HL-60/S4 treated with phorbol 12-myristate 13-acetate at 8.2 ng/mL for 4 days and 3 days (cell line): Measurements from ENCODE around the gene CEP350.

Experiments used
- in situ Hi-C: fragments of 300-500 bp; cut with MboI; formaldehyde crosslinking; loops from 2 replicates; pipeline ENCODE4 v1.15.0; 2022; ENCODE audit warnings: low sequenced_read_pairs

The CEP350 gene

GRCh38 chr1:179954493-179955286, at the start of gene CEP350:
Gene CEP350, plus strand, starts transcription at chr1:179954810. Its CDS starts 31,372 bp downstream, at chr1:179986182.
- in situ Hi-C loops = no loop called here

GRCh38 chr1:179910934-179911333, 43.7 kb upstream of the CEP350 start:
- in situ Hi-C loops = no loop called here

- in situ Hi-C loops = no loop called here
Measured at GRCh38 chr1:179911812-179912211, 42.8 kb upstream of the CEP350 start.

GRCh38 chr1:179917601-179918429, 36.8 kb upstream of the CEP350 start:
- in situ Hi-C loops = no loop called here

GRCh38 chr1:179921472-179921871, 33.1 kb upstream of the CEP350 start:
- in situ Hi-C loops = no loop called here

GRCh38 chr1:179921981-179922872, 32.4 kb upstream of the CEP350 start:
- in situ Hi-C loops = no loop called here

GRCh38 chr1:179923029-179923428, 31.6 kb upstream of the CEP350 start:
- in situ Hi-C loops = no loop called here

- in situ Hi-C loops = no loop called here
Measured at GRCh38 chr1:179924268-179924667, 30.3 kb upstream of the CEP350 start.

GRCh38 chr1:179925302-179925701, 29.3 kb upstream of the CEP350 start:
- in situ Hi-C loops = no loop called here

GRCh38 chr1:179925922-179926849, 28.4 kb upstream of the CEP350 start:
- in situ Hi-C loops = no loop called here

GRCh38 chr1:179926850-179927205, 27.8 kb upstream of the CEP350 start:
- in situ Hi-C loops = no loop called here

GRCh38 chr1:179929955-179930798, 24.4 kb upstream of the CEP350 start:
- in situ Hi-C loops = no loop called here

- in situ Hi-C loops = no loop called here
Measured at GRCh38 chr1:179930867-179931266, 23.7 kb upstream of the CEP350 start.

GRCh38 chr1:179933219-179933618, 21.4 kb upstream of the CEP350 start:
- in situ Hi-C loops = no loop called here

- in situ Hi-C loops = no loop called here
Measured at GRCh38 chr1:179935909-179936496, 18.6 kb upstream of the CEP350 start.

GRCh38 chr1:179937668-179938254, 16.8 kb upstream of the CEP350 start:
- in situ Hi-C loops = no loop called here

GRCh38 chr1:179938752-179939151, 15.9 kb upstream of the CEP350 start:
- in situ Hi-C loops = no loop called here

- in situ Hi-C loops = no loop called here
Measured at GRCh38 chr1:179939941-179940340, 14.7 kb upstream of the CEP350 start.
